Fibroblast of the aortic adventitia (primary cell): ENCODE data around the gene RASGEF1B. TPM values are rescaled to one million over a fixed set of nuclear protein-coding genes. Genes with fewer than 3 reads are reported as not detected.

Experiments used
- DNase-seq: peaks from one replicate; pipeline ENCODE4 v3.0.0-alpha.2; 2010; ENCODE audit warnings: low read depth
- H3K4me3 ChIP-seq: 2 replicates; pipeline ENCODE4 v1.5.1; 2011; ENCODE audit warnings: low read depth, mild to moderate bottlenecking, control low read depth, low read length, moderate library complexity
- total RNA-seq: library from RNA; depleted of rRNA; stranded (reverse); fragments of >200 nt; gene quantifications from 2 replicates; pipeline ENCODE4 v1.2.3, GENCODE V29; 2012; ENCODE audit warnings: low replicate concordance
- TF ChIP-seq, protein P1 (sequence below): IDR thresholded peaks from 2 replicates; pipeline ENCODE4 v1.5.1; 2011; ENCODE audit warnings: mild to moderate bottlenecking, low read length, control low read depth, inconsistent platforms; ENCODE audit not compliant: insufficient read depth

Gene RASGEF1B
- total RNA-seq, 1 donor: 1.2 TPM

DNA sequence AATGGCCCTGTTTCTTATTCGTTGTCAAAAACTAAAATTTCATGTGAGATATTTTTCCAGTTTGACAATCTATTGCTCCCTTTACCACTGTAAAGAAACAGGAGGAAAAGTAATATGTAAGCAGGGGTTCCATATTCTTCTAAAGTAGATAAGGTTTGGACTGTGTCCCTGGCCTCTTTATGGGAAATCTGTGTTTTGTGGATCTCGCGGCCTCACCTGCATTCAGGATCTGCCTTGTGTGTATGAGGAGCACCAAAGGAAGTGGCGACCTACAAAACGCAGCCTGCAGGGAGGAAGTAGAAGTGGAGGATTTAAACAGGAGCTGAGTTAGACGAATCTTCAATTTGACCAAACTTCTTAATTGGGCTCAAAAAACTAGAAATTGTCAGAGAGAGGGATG lies 67.0 kb downstream of the RASGEF1B start:
- TF ChIP-seq, protein P1, sequence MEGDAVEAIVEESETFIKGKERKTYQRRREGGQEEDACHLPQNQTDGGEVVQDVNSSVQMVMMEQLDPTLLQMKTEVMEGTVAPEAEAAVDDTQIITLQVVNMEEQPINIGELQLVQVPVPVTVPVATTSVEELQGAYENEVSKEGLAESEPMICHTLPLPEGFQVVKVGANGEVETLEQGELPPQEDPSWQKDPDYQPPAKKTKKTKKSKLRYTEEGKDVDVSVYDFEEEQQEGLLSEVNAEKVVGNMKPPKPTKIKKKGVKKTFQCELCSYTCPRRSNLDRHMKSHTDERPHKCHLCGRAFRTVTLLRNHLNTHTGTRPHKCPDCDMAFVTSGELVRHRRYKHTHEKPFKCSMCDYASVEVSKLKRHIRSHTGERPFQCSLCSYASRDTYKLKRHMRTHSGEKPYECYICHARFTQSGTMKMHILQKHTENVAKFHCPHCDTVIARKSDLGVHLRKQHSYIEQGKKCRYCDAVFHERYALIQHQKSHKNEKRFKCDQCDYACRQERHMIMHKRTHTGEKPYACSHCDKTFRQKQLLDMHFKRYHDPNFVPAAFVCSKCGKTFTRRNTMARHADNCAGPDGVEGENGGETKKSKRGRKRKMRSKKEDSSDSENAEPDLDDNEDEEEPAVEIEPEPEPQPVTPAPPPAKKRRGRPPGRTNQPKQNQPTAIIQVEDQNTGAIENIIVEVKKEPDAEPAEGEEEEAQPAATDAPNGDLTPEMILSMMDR: no peak
- no peak overlapping the region for H3K4me3 ChIP-seq
- no peak for DNase-seq

DNA sequence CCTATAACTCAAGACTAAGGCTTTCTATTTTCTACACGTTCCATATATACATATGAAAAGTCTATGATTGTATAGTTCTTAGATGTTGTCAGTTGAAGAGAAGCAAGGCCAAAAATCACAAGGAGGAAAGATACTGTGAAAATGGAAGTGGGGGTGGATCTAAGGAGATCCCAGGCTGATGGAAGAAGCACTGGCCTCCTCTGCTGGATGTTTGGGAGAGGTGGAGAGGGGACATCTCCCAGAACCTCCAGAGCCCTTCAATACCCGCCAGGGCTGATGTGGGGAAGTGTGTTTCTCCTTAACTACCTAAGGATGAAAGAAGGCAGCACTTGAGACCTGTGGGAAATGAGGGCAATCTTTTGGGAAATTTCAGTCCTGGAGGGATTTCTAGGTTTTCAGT lies 67.4 kb downstream of the RASGEF1B start:
- no peak overlapping the region for H3K4me3 ChIP-seq
- TF ChIP-seq, protein P1: no peak
- no peak for DNase-seq

DNA sequence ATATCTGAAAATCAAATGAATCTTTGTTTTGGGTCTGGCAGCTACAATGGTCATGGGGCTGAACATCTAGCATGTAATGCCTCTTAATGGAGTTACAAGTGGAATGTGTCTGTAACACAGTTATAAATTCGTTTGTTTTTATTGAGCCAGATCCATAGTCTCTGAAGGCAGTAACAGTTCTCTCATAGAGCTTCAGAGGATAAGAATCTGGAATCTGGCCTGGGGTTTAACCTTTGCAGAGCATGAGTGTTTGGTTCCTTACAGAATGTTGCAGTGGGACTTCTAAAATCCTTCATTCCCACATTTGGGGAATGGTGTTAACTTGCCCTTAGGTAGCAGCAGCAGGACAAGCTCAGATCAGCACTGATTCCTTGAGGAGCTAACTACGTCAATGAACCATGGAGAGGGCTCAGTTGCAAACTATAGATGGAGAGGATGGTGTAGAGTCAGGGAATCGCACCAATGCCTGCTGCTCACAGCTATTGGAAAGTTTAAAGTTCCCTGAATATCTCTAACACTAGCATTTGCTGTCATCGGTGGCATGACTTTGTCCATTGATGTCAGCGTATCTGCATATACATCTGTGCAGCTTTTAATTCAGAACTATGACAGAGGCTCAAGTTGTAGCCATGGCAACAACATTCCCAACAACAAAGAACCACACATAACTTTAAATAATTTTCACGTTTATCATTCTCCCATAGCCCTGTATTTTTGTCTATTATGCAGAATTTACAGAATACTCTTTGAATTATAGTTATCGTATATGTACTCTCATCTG lies 72.2 kb downstream of the RASGEF1B start:
- DNase-seq: no peak
- no peak overlapping the region for H3K4me3 ChIP-seq
- TF ChIP-seq, protein P1: no peak

DNA sequence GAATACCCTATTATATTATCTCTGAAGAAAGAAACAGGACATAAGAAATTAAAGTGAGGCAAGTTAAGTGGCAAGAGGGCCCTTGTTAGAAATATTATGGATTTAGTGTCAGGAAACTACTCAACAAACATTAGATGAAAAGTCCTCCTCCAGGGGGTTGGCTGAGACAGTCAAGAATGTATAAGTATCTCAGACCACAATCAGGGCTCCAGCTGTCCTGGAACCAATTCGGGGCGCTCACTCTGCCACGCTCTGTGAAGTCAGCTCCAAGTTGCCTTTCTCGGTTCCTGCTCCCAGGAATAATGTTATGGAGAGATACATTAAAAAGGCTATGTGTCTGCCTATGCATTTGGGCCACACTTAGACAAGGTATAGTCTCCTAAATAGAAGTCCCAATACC lies 73.3 kb downstream of the RASGEF1B start:
- TF ChIP-seq, protein P1: no peak
- H3K4me3 ChIP-seq: no peak overlapping the region
- no peak for DNase-seq

DNA sequence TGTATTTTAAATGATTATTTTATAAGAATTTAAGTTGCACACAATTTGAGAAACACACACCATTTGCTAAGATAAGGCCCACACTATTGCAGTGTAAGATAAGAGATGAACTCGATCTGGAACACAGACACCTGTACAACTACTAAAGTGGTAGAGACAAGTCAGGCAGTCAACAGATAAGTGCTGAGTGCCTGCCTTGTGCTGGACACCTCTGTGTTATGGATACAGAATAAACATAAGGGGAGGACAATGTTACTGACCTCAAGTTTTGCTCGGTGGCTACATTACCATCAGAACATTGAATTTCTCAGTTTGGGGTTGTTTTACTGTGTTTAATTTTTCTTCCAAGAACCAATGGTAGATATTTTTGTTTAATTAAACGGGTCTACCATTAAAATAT lies 74.1 kb downstream of the RASGEF1B start:
- DNase-seq: no peak

DNA sequence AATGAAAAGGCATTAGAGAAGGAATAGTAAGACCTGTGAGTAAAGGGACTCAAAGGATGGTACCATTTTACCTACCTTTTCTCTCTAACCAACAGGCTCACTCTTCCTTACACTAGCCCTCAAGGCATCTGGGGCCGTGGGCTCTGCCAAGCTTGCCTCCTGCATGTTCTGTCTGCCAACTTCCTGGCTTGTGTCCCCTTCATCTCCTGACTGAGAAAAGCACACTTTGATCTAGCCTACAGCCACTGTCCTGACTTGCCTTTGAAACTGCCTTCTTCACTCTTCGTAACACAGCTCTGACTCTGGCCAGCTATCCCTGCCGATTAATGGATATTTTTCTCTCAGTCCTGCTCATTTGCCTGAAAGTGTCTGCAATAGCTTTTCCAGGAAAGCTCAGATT lies 76.5 kb downstream of the RASGEF1B start:
- H3K4me3 ChIP-seq: no peak overlapping the region
- TF ChIP-seq, protein P1: no peak

More for the DNA sequence above, 74.1 kb downstream of the RASGEF1B start:
- TF ChIP-seq, protein P1: no peak
- H3K4me3 ChIP-seq: no peak overlapping the region

DNA sequence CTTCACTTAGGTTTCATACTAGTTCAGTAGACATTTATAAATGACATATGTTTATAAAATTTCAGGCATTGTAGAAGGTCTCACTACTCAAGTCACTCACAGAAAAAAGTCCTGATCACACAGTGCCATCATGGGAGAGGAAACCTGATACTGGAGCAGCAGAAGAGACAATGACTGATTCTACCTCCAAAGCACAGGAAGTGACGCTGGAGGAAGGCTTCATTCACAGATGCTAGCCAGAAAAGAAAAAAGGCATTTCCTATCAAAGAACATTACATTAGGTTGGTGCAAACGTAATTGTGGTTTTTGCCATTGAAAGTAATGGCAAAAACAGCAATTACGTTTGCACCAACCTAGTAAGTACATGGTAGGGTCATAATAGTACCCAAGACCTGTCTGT lies 79.5 kb downstream of the RASGEF1B start:
- H3K4me3 ChIP-seq: no peak overlapping the region
- DNase-seq: no peak
- TF ChIP-seq, protein P1: no peak

More for the DNA sequence above, 76.5 kb downstream of the RASGEF1B start:
- no peak for DNase-seq
